HG03159 (cell line): ENCODE data around the gene ARL14EPL.

Source experiments
- ATAC-seq: cut with Tn5 transposase; IDR thresholded peaks from one replicate; pipeline ENCODE4 v1.9.1; 2021; ENCODE audit warnings: mild to moderate bottlenecking, moderate library complexity; ENCODE audit not compliant: unreplicated experiment

The ARL14EPL gene

GRCh38 chr5:116032094-116032517 lies at the start of gene ARL14EPL:
Gene ARL14EPL, plus strand, starts transcription at chr5:116032472. Its CDS starts 18,994 bp downstream, at chr5:116051466.
- peak; percentile 80 for ATAC-seq

- no peak for ATAC-seq
These were observed 48.8 kb upstream of the ARL14EPL start for GRCh38 chr5:115983519-115983918.

GRCh38 chr5:115985802-115986757 lies 46.2 kb upstream of the ARL14EPL start:
- ATAC-seq: no peak

GRCh38 chr5:115988002-115988401 lies 44.3 kb upstream of the ARL14EPL start:
- ATAC-seq: no peak

GRCh38 chr5:115992848-115993350 lies 39.4 kb upstream of the ARL14EPL start:
- ATAC-seq: no peak

GRCh38 chr5:115995351-115995750 lies 36.9 kb upstream of the ARL14EPL start:
- ATAC-seq: no peak

- no peak for ATAC-seq
These were observed 30.0 kb upstream of the ARL14EPL start for GRCh38 chr5:116002116-116002906.

- no peak for ATAC-seq
These were observed 28.0 kb upstream of the ARL14EPL start for GRCh38 chr5:116004248-116004647.

GRCh38 chr5:116009806-116010205 lies 22.5 kb upstream of the ARL14EPL start:
- ATAC-seq: no peak

- ATAC-seq: no peak
These were observed 21.2 kb upstream of the ARL14EPL start for GRCh38 chr5:116011046-116011445.

- no peak for ATAC-seq
These were observed 19.0 kb upstream of the ARL14EPL start for GRCh38 chr5:116013207-116013785.

- no peak for ATAC-seq
These were observed 18.3 kb upstream of the ARL14EPL start for GRCh38 chr5:116013936-116014335.

- ATAC-seq: no peak
These were observed 8.7 kb upstream of the ARL14EPL start for GRCh38 chr5:116023619-116024018.

GRCh38 chr5:116025866-116026265 lies 6.4 kb upstream of the ARL14EPL start:
- no peak for ATAC-seq

GRCh38 chr5:116032991-116033390 lies 719 bp downstream of the ARL14EPL start:
- ATAC-seq: no peak

GRCh38 chr5:116035123-116035522 lies 2.9 kb downstream of the ARL14EPL start:
- ATAC-seq: no peak

- ATAC-seq: no peak
These were observed 5.1 kb downstream of the ARL14EPL start for GRCh38 chr5:116037236-116037822.

- ATAC-seq: peak; percentile 78
These were observed 6.5 kb downstream of the ARL14EPL start for GRCh38 chr5:116038817-116039216.

GRCh38 chr5:116042375-116042774 lies 10.1 kb downstream of the ARL14EPL start:
- ATAC-seq: no peak

GRCh38 chr5:116044073-116044472 lies 11.8 kb downstream of the ARL14EPL start:
- ATAC-seq: no peak

- no peak for ATAC-seq
These were observed 13.5 kb downstream of the ARL14EPL start for GRCh38 chr5:116045821-116046220.
